Epithelial cell of prostate (primary cell): ENCODE measurements around the gene GABARAPL2.
"Not testable (repeated sequence)": the region's sequence is repeated elsewhere in the genome, so short reads cannot be mapped to it uniquely, and the experiment has no call there.

Experiments used
- DNase-seq: peaks from one replicate; pipeline ENCODE4 v3.0.0-alpha.2; 2011; ENCODE audit warnings: low read depth, low spot score
- H3K27ac ChIP-seq: fragments of 450-650 bp; 2 replicates; pipeline ENCODE4 v1.5.1; 2017; ENCODE audit warnings: mild to moderate bottlenecking

GABARAPL2 gene

GRCh38 chr16:75566040-75566757 is at the start of gene GABARAPL2:
Gene GABARAPL2, plus strand, starts transcription at chr16:75566379. Its CDS starts 108 bp downstream, at chr16:75566487.
- peak within 1 kb of the TSS; percentile 59 for H3K27ac ChIP-seq
- DNase-seq = no peak

GRCh38 chr16:75519175-75519574 is 47.0 kb upstream of the GABARAPL2 start:
- no peak overlapping the region for H3K27ac ChIP-seq
- DNase-seq = no peak

- H3K27ac ChIP-seq = no peak overlapping the region
- DNase-seq = no peak
These were observed 40.0 kb upstream of the GABARAPL2 start for GRCh38 chr16:75526032-75526790.

- DNase-seq = no peak
These were observed 38.3 kb upstream of the GABARAPL2 start for GRCh38 chr16:75527825-75528299.

GRCh38 chr16:75529056-75529905 is 36.9 kb upstream of the GABARAPL2 start:
- no peak for DNase-seq
- no peak overlapping the region for H3K27ac ChIP-seq

More at GRCh38 chr16:75527825-75528299, 38.3 kb upstream of the GABARAPL2 start:
- no peak overlapping the region for H3K27ac ChIP-seq

- no peak for DNase-seq
- H3K27ac ChIP-seq = no peak overlapping the region
These were observed 36.2 kb upstream of the GABARAPL2 start for GRCh38 chr16:75529959-75530358.

GRCh38 chr16:75532142-75532765 is 33.9 kb upstream of the GABARAPL2 start:
- DNase-seq = no peak
- H3K27ac ChIP-seq = no peak overlapping the region

- no peak for DNase-seq
- H3K27ac ChIP-seq = no peak overlapping the region
These were observed 33.4 kb upstream of the GABARAPL2 start for GRCh38 chr16:75532791-75533190.

GRCh38 chr16:75534560-75535205 is 31.5 kb upstream of the GABARAPL2 start:
- no peak overlapping the region for H3K27ac ChIP-seq
- DNase-seq = no peak

GRCh38 chr16:75535211-75535843 is 30.9 kb upstream of the GABARAPL2 start:
- DNase-seq = no peak

GRCh38 chr16:75535901-75536300 is 30.3 kb upstream of the GABARAPL2 start, which contains the start of gene CHST5:
Gene CHST5, minus strand, starts transcription at chr16:75536108. Its CDS starts 5,724 bp downstream, at chr16:75530384.
- DNase-seq = no peak
- no peak within 1 kb of the TSS for H3K27ac ChIP-seq

More at GRCh38 chr16:75535211-75535843, 30.9 kb upstream of the GABARAPL2 start:
- H3K27ac ChIP-seq = no peak overlapping the region

- DNase-seq = no peak
These were observed 28.4 kb upstream of the GABARAPL2 start for GRCh38 chr16:75537776-75538175.

GRCh38 chr16:75538882-75539565 is 27.2 kb upstream of the GABARAPL2 start:
- H3K27ac ChIP-seq, DNase-seq: not testable (repeated sequence)

More at GRCh38 chr16:75537776-75538175, 28.4 kb upstream of the GABARAPL2 start:
- no peak overlapping the region for H3K27ac ChIP-seq

GRCh38 chr16:75541236-75541635 is 24.9 kb upstream of the GABARAPL2 start:
- no peak overlapping the region for H3K27ac ChIP-seq
- DNase-seq = no peak

GRCh38 chr16:75542462-75542861 is 23.7 kb upstream of the GABARAPL2 start:
- not testable (repeated sequence) for DNase-seq, H3K27ac ChIP-seq

GRCh38 chr16:75545879-75546278 is 20.3 kb upstream of the GABARAPL2 start:
- H3K27ac ChIP-seq, DNase-seq: not testable (repeated sequence)

GRCh38 chr16:75546293-75546692 is 19.9 kb upstream of the GABARAPL2 start:
- no peak overlapping the region for H3K27ac ChIP-seq
- DNase-seq = no peak

- not testable (repeated sequence) for H3K27ac ChIP-seq, DNase-seq
These were observed 17.7 kb upstream of the GABARAPL2 start for GRCh38 chr16:75548456-75548855.
